SK-N-SH treated with all-trans-retinoic acid at 6 μM for 48 hours (cell line): ENCODE measurements around the gene RSAD2.
"Not testable (repeated sequence)": the region's sequence is repeated elsewhere in the genome, so short reads cannot be mapped to it uniquely, and the experiment has no call there.

Experiments used
- ATAC-seq: fragments of 200-7000 bp; cut with Tn5 transposase; 3 replicates; pipeline ENCODE4 v1.9.1; 2020; ENCODE audit warnings: mild to moderate bottlenecking, moderate library complexity
- ARNTL ChIP-seq: fragments of 450-650 bp; formaldehyde crosslinking; IDR thresholded peaks from 2 replicates; pipeline ENCODE4 v1.5.0; 2020; ENCODE audit warnings: low read depth, mild to moderate bottlenecking, moderate library complexity, borderline replicate concordance
- BACH2 ChIP-seq: fragments of 250-450 bp; sonication (Bioruptor Pico); IDR thresholded peaks from 2 replicates; pipeline ENCODE4 v1.9.0; 2021; ENCODE audit warnings: mild to moderate bottlenecking, borderline replicate concordance
- CREB5 ChIP-seq: fragments of 250-450 bp; sonication (Bioruptor Pico); IDR thresholded peaks from 2 replicates; pipeline ENCODE4 v1.5.1; 2020; ENCODE audit warnings: low read depth, mild to moderate bottlenecking, moderate library complexity
- CSDC2 ChIP-seq: fragments of 250-450 bp; sonication (Bioruptor Pico); IDR thresholded peaks from 2 replicates; pipeline ENCODE4 v1.5.0; 2020; ENCODE audit warnings: mild to moderate bottlenecking, moderate library complexity
- CSRNP3 ChIP-seq: fragments of 250-450 bp; sonication (Bioruptor Pico); IDR thresholded peaks from 2 replicates; pipeline ENCODE4 v1.5.1; 2021; ENCODE audit warnings: mild to moderate bottlenecking, moderate library complexity
- ESRRG ChIP-seq: fragments of 250-450 bp; sonication (Bioruptor Pico); IDR thresholded peaks from 2 replicates; pipeline ENCODE4 v1.6.1; 2021; ENCODE audit warnings: mild to moderate bottlenecking
- GLIS3 ChIP-seq: fragments of 250-450 bp; sonication (Bioruptor Pico); IDR thresholded peaks from 2 replicates; pipeline ENCODE4 v1.5.0; 2020; ENCODE audit warnings: mild to moderate bottlenecking, moderate library complexity
- ISL1 ChIP-seq: fragments of 250-450 bp; sonication (Bioruptor Pico); IDR thresholded peaks from 2 replicates; pipeline ENCODE4 v2.1.2; 2022; ENCODE audit warnings: mild to moderate bottlenecking, moderate library complexity
- OSR1 ChIP-seq: fragments of 250-450 bp; sonication (Bioruptor Pico); IDR thresholded peaks from 2 replicates; pipeline ENCODE4 v1.8.0; 2022; ENCODE audit warnings: moderate library complexity, mild to moderate bottlenecking, inconsistent platforms
- PPARA ChIP-seq: fragments of 250-450 bp; sonication (Bioruptor Pico); IDR thresholded peaks from 2 replicates; pipeline ENCODE4 v1.5.0; 2020; ENCODE audit warnings: mild to moderate bottlenecking, borderline replicate concordance
- RARB ChIP-seq: fragments of 250-450 bp; sonication (Bioruptor Pico); IDR thresholded peaks from 2 replicates; pipeline ENCODE4 v1.8.0; 2021; ENCODE audit warnings: mild to moderate bottlenecking, moderate library complexity
- SNAI2 ChIP-seq: fragments of 250-450 bp; sonication (Bioruptor Pico); IDR thresholded peaks from 2 replicates; pipeline ENCODE4 v1.5.0; 2020; ENCODE audit warnings: mild to moderate bottlenecking, moderate library complexity
- TCF4 ChIP-seq: fragments of 250-450 bp; sonication (Bioruptor Pico); IDR thresholded peaks from 2 replicates; pipeline ENCODE4 v1.8.0; 2021; ENCODE audit warnings: mild to moderate bottlenecking, moderate library complexity, borderline replicate concordance
- TOX ChIP-seq: fragments of 250-450 bp; sonication (Bioruptor Pico); IDR thresholded peaks from 2 replicates; pipeline ENCODE4 v1.8.0; 2021; ENCODE audit warnings: mild to moderate bottlenecking, moderate library complexity, borderline replicate concordance
- TSHZ2 ChIP-seq: fragments of 250-450 bp; sonication (Bioruptor Pico); IDR thresholded peaks from 2 replicates; pipeline ENCODE4 v1.5.0; 2020; ENCODE audit warnings: mild to moderate bottlenecking, moderate library complexity
- ZFP3 ChIP-seq: fragments of 250-450 bp; sonication (Bioruptor Pico); IDR thresholded peaks from 2 replicates; pipeline ENCODE4 v1.5.0; 2020; ENCODE audit warnings: mild to moderate bottlenecking, moderate library complexity
- ZFP30 ChIP-seq: fragments of 450-650 bp; formaldehyde crosslinking; IDR thresholded peaks from 2 replicates; pipeline ENCODE4 v1.5.0; 2022; ENCODE audit warnings: mild to moderate bottlenecking, moderate library complexity
- ZNF70 ChIP-seq: fragments of 450-650 bp; formaldehyde crosslinking; IDR thresholded peaks from 2 replicates; pipeline ENCODE4 v1.5.0; 2020; ENCODE audit warnings: mild to moderate bottlenecking, moderate library complexity
- ZNF8 ChIP-seq: fragments of 450-650 bp; formaldehyde crosslinking; IDR thresholded peaks from 2 replicates; pipeline ENCODE4 v1.5.0; 2020; ENCODE audit warnings: mild to moderate bottlenecking, moderate library complexity
- TF ChIP-seq, protein P1 (sequence below): fragments of 250-450 bp; sonication (Bioruptor Pico); IDR thresholded peaks from 2 replicates; pipeline ENCODE4 v1.8.0; 2020; ENCODE audit warnings: mild to moderate bottlenecking, moderate library complexity, borderline replicate concordance
- TF ChIP-seq, protein P2 (sequence below): fragments of 250-450 bp; sonication (Bioruptor Pico); IDR thresholded peaks from 2 replicates; pipeline ENCODE4 v1.8.0; 2021; ENCODE audit warnings: low read depth, mild to moderate bottlenecking, moderate library complexity, borderline replicate concordance

RSAD2 gene

DNA sequence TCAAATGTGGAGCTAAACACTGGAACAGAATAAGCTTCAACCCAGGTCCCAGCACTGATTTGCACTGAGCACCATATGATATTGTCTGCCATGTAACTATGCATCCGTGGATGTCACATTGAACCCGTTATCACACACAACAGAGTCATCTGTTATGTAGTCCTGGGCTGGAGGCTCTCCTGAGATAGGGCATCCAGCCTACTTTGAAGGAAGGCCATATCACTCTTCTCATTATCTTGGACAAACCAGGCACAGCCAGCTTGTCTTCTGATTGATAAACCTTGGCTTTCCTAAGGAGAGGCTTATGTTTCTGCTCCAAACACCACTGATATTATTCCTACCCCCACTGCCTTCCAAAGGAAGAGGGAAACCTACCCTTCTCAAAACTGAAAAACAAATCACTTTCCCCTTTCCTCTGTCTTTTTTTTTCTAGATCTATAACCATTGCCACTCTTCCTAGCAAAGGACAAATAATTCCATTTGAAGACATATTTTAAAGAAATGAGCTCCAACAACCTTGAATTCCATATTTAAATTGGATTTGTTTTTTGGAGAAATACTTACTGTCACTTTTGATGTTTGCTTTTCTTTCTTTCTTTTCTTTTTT lies 16.4 kb downstream of the RSAD2 start:
- ATAC-seq: no peak
- TF ChIP-seq ESRRG (CRISPR knock-in tag) (no peak), OSR1 (CRISPR knock-in tag) (no peak), GLIS3 (CRISPR knock-in tag) (no peak), TSHZ2 (no peak), CREB5 (no peak), TOX (CRISPR knock-in tag) (no peak), CSDC2 (CRISPR knock-in tag) (no peak), ZFP30 (CRISPR knock-in tag) (no peak), RARB (CRISPR knock-in tag) (no peak)
- TF ChIP-seq, protein P1, sequence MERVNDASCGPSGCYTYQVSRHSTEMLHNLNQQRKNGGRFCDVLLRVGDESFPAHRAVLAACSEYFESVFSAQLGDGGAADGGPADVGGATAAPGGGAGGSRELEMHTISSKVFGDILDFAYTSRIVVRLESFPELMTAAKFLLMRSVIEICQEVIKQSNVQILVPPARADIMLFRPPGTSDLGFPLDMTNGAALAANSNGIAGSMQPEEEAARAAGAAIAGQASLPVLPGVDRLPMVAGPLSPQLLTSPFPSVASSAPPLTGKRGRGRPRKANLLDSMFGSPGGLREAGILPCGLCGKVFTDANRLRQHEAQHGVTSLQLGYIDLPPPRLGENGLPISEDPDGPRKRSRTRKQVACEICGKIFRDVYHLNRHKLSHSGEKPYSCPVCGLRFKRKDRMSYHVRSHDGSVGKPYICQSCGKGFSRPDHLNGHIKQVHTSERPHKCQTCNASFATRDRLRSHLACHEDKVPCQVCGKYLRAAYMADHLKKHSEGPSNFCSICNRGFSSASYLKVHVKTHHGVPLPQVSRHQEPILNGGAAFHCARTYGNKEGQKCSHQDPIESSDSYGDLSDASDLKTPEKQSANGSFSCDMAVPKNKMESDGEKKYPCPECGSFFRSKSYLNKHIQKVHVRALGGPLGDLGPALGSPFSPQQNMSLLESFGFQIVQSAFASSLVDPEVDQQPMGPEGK: no peak

DNA sequence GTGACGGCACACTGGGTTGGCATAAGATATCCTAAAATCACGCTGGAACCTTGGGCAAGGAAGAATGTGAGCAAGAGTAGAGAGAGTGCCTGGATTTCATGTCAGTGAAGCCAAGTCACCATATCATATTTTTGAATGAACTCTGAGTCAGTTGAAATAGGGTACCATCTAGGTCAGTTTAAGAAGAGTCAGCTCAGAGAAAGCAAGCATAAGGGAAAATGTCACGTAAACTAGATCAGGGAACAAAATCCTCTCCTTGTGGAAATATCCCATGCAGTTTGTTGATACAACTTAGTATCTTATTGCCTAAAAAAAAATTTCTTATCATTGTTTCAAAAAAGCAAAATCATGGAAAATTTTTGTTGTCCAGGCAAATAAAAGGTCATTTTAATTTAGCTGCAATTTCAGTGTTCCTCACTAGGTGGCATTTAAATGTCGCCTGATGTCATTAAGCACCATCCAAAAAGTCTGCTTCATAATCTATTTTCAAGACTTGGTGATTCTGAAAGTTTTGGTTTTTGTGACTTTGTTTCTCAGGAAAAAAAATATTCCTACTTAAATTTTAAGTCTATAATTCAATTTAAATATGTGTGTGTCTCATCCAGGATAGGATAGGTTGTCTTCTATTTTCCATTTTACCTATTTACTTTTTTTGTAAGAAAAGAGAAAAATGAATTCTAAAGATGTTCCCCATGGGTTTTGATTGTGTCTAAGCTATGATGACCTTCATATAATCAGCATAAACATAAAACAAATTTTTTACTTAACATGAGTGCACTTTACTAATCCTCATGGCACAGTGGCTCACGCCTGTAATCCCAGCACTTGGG lies 19.6 kb downstream of the RSAD2 start:
- TF ChIP-seq BACH2 (CRISPR knock-in tag) (no peak), TCF4 (CRISPR knock-in tag) (no peak), CSRNP3 (CRISPR knock-in tag) (no peak), TSHZ2 (no peak)
- TF ChIP-seq, all 23 proteins: peak for 0
- peak; percentile 74 for ATAC-seq

GRCh38 chr2:6902581-6902980 lies 25.0 kb downstream of the RSAD2 start:
- not testable (repeated sequence) for ATAC-seq

DNA sequence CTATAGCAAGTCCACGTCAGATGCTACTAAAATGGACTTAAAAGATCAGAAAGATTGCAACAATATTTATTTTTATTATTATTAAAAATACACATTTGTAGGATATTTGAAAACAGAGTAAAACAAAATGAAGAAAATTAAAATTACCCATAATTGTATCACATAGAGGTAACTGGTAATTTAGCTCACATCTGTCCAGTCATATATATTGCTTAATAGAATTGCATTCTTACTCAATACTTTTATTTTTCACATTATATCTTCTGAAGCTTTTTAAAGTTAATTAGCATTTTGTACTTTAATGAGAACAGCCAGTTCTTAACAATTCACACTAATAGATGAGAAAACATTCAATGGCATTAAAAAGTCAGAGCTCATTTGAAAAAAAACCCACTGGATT lies 28.1 kb downstream of the RSAD2 start:
- ATAC-seq: no peak
- TF ChIP-seq ARNTL (CRISPR knock-in tag): no peak
- TF ChIP-seq ZFP30 (CRISPR knock-in tag): no peak
- TF ChIP-seq PPARA: no peak
- TF ChIP-seq TOX (CRISPR knock-in tag): no peak
- no peak for TF ChIP-seq OSR1 (CRISPR knock-in tag)
- no peak for TF ChIP-seq BACH2 (CRISPR knock-in tag)
- no peak for TF ChIP-seq SNAI2
- no peak for TF ChIP-seq ZFP3 (CRISPR knock-in tag)
- no peak for TF ChIP-seq ISL1 (CRISPR knock-in tag)
- TF ChIP-seq GLIS3 (CRISPR knock-in tag): no peak
- TF ChIP-seq TCF4 (CRISPR knock-in tag): no peak
- TF ChIP-seq ESRRG (CRISPR knock-in tag): no peak
- no peak for TF ChIP-seq CREB5
- TF ChIP-seq, protein P2, sequence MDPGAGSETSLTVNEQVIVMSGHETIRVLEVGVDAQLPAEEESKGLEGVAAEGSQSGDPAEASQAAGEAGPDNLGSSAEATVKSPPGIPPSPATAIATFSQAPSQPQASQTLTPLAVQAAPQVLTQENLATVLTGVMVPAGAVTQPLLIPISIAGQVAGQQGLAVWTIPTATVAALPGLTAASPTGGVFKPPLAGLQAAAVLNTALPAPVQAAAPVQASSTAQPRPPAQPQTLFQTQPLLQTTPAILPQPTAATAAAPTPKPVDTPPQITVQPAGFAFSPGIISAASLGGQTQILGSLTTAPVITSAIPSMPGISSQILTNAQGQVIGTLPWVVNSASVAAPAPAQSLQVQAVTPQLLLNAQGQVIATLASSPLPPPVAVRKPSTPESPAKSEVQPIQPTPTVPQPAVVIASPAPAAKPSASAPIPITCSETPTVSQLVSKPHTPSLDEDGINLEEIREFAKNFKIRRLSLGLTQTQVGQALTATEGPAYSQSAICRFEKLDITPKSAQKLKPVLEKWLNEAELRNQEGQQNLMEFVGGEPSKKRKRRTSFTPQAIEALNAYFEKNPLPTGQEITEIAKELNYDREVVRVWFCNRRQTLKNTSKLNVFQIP: no peak
- TF ChIP-seq ZNF8 (CRISPR knock-in tag): no peak
- TF ChIP-seq ZNF70 (CRISPR knock-in tag): no peak
- TF ChIP-seq RARB (CRISPR knock-in tag): no peak
- no peak for TF ChIP-seq CSDC2 (CRISPR knock-in tag)
